HG02840 (cell line): ENCODE results near the gene QDPR.
A peak's percentile ranks its signal among the peaks of the same experiment; 100 is the strongest.

Experiments used
- ATAC-seq: cut with Tn5 transposase; IDR thresholded peaks from one replicate; pipeline ENCODE4 v1.9.1; 2021; ENCODE audit warnings: mild to moderate bottlenecking, moderate library complexity, moderate number of reproducible peaks; ENCODE audit not compliant: unreplicated experiment, low FRiP score

The QDPR gene

GRCh38 chr4:17493619-17494018 is 18.3 kb downstream of the QDPR start:
- no peak for ATAC-seq

GRCh38 chr4:17492876-17493275 is 19.0 kb downstream of the QDPR start:
- no peak for ATAC-seq

- ATAC-seq: no peak
Measured at GRCh38 chr4:17492058-17492741, 19.7 kb downstream of the QDPR start.

- no peak for ATAC-seq
Measured at GRCh38 chr4:17491196-17491595, 20.7 kb downstream of the QDPR start.

GRCh38 chr4:17490575-17491059 is 21.3 kb downstream of the QDPR start:
- ATAC-seq: no peak

GRCh38 chr4:17489721-17490120 is 22.2 kb downstream of the QDPR start:
- ATAC-seq: no peak

GRCh38 chr4:17489123-17489522 is 22.8 kb downstream of the QDPR start:
- ATAC-seq: no peak

- no peak for ATAC-seq
Measured at GRCh38 chr4:17482716-17483115, 29.2 kb downstream of the QDPR start.

- no peak for ATAC-seq
Measured at GRCh38 chr4:17480955-17481354, 30.9 kb downstream of the QDPR start.

- no peak for ATAC-seq
Measured at GRCh38 chr4:17480210-17480927, 31.5 kb downstream of the QDPR start.

- ATAC-seq: no peak
Measured at GRCh38 chr4:17477774-17478472, 34.0 kb downstream of the QDPR start.

GRCh38 chr4:17476853-17477252 is 35.0 kb downstream of the QDPR start:
- no peak for ATAC-seq

- no peak for ATAC-seq
Measured at GRCh38 chr4:17475481-17475880, 36.4 kb downstream of the QDPR start.

- ATAC-seq: no peak
Measured at GRCh38 chr4:17469931-17470674, 41.8 kb downstream of the QDPR start.

GRCh38 chr4:17468619-17469221 is 43.2 kb downstream of the QDPR start:
- ATAC-seq: no peak

GRCh38 chr4:17463606-17464005 is 48.3 kb downstream of the QDPR start:
- no peak for ATAC-seq

GRCh38 chr4:17450269-17450804 is 61.6 kb downstream of the QDPR start:
- ATAC-seq: no peak

GRCh38 chr4:17448689-17449088 is 63.2 kb downstream of the QDPR start:
- no peak for ATAC-seq

- peak; percentile 88 for ATAC-seq
Measured at GRCh38 chr4:17447675-17448298, 64.1 kb downstream of the QDPR start.

- no peak for ATAC-seq
Measured at GRCh38 chr4:17447056-17447455, 64.8 kb downstream of the QDPR start.
